Measurements from ENCODE around the gene ALDH18A1. TPM values are rescaled to one million over a fixed set of nuclear protein-coding genes. Genes with fewer than 3 reads are reported as not detected.
"Not testable (repeated sequence)": the region's sequence is repeated elsewhere in the genome, so short reads cannot be mapped to it uniquely, and the experiment has no call there.

The ALDH18A1 gene
- total RNA-seq, 2 donors from 2014 or later = 35.8 to 39.4 TPM

GRCh38 chr10:95637140-95637539, 19.4 kb downstream of the ALDH18A1 start:
- DNase-seq (ENCODE audit: low spot score) (no peak), ATAC-seq (ENCODE audit: insufficient number of reproducible peaks, low FRiP score, low read depth) (no peak)
- no peaks in the 10 kb centered on the region for H3K9me3 ChIP-seq
- H3K36me3 ChIP-seq = peaks cover 35% of the 10 kb centered on the region
- TF ChIP-seq, protein P1, sequence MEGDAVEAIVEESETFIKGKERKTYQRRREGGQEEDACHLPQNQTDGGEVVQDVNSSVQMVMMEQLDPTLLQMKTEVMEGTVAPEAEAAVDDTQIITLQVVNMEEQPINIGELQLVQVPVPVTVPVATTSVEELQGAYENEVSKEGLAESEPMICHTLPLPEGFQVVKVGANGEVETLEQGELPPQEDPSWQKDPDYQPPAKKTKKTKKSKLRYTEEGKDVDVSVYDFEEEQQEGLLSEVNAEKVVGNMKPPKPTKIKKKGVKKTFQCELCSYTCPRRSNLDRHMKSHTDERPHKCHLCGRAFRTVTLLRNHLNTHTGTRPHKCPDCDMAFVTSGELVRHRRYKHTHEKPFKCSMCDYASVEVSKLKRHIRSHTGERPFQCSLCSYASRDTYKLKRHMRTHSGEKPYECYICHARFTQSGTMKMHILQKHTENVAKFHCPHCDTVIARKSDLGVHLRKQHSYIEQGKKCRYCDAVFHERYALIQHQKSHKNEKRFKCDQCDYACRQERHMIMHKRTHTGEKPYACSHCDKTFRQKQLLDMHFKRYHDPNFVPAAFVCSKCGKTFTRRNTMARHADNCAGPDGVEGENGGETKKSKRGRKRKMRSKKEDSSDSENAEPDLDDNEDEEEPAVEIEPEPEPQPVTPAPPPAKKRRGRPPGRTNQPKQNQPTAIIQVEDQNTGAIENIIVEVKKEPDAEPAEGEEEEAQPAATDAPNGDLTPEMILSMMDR (IDR thresholded peaks at IDR 0.05) = no peak
- H3K27me3 ChIP-seq (replicated peaks; ENCODE audit: insufficient read depth) = no peaks in the 10 kb centered on the region
- H3K4me1 ChIP-seq (ENCODE audit: control insufficient read depth in 1 of 2, low read depth in 2 of 2) = no peaks in the 10 kb centered on the region
- no peak overlapping the region for H3K27ac ChIP-seq
- H3K4me3 ChIP-seq = no peak overlapping the region

GRCh38 chr10:95635319-95635733, 21.2 kb downstream of the ALDH18A1 start:
- Histone ChIP-seq H3K4me3 (no peak overlapping the region), H3K36me3 (peaks cover 30% of the 10 kb centered on the region), H3K9me3 (no peaks in the 10 kb centered on the region), H3K27ac (no peak overlapping the region), H3K27me3 (replicated peaks; ENCODE audit: insufficient read depth) (no peaks in the 10 kb centered on the region), H3K4me1 (ENCODE audit: control insufficient read depth in 1 of 2, low read depth in 2 of 2) (no peaks in the 10 kb centered on the region)
- no peak for DNase-seq (ENCODE audit: low spot score)
- TF ChIP-seq, protein P1 (IDR thresholded peaks at IDR 0.05) = no peak
- ATAC-seq (ENCODE audit: insufficient number of reproducible peaks, low FRiP score, low read depth) = no peak

GRCh38 chr10:95628786-95629185, 27.7 kb downstream of the ALDH18A1 start:
- no peak for DNase-seq (ENCODE audit: low spot score)
- Histone ChIP-seq H3K9me3 (no peaks in the 10 kb centered on the region), H3K4me1 (ENCODE audit: control insufficient read depth in 1 of 2, low read depth in 2 of 2) (no peaks in the 10 kb centered on the region), H3K36me3 (peaks cover 27% of the 10 kb centered on the region), H3K27ac (no peak overlapping the region), H3K27me3 (replicated peaks; ENCODE audit: insufficient read depth) (no peaks in the 10 kb centered on the region), H3K4me3 (no peak overlapping the region)
- no peak for ATAC-seq (ENCODE audit: insufficient number of reproducible peaks, low FRiP score, low read depth)
- TF ChIP-seq, protein P1 (IDR thresholded peaks at IDR 0.05) = no peak

DNA sequence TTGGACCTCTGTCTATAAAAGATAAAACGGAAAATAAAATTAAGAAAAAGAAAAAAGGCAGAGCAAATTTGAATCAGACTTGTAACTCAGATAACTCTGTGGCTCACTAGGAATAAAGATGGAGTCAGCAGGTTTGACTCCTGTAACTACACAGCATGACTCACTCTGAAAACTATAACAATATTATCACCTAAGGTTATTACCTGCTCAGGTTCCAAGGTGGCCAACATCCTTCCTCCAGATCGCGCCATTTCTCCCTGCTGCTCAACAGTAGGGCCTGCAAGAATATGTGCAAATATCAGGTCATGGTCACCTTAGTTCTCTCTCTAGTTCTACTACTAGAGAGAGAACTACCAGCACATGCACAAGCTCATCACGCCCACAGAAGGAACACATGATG, 30.0 kb downstream of the ALDH18A1 start:
- Histone ChIP-seq H3K36me3 (peaks cover 29% of the 10 kb centered on the region), H3K4me3 (no peak overlapping the region), H3K4me1 (ENCODE audit: control insufficient read depth in 1 of 2, low read depth in 2 of 2) (no peaks in the 10 kb centered on the region), H3K9me3 (no peaks in the 10 kb centered on the region), H3K27ac (no peak overlapping the region), H3K27me3 (replicated peaks; ENCODE audit: insufficient read depth) (no peaks in the 10 kb centered on the region)
- TF ChIP-seq, protein P1 (IDR thresholded peaks at IDR 0.05) = no peak
- ATAC-seq (ENCODE audit: insufficient number of reproducible peaks, low FRiP score, low read depth) (no peak), DNase-seq (ENCODE audit: low spot score) (no peak)

GRCh38 chr10:95620415-95620814, 36.1 kb downstream of the ALDH18A1 start:
- peaks cover 40% of the 10 kb centered on the region for H3K36me3 ChIP-seq
- H3K27me3 ChIP-seq (replicated peaks; ENCODE audit: insufficient read depth); H3K4me3 ChIP-seq; H3K27ac ChIP-seq; DNase-seq (ENCODE audit: low spot score); H3K9me3 ChIP-seq; ATAC-seq (ENCODE audit: insufficient number of reproducible peaks, low FRiP score, low read depth); H3K4me1 ChIP-seq (ENCODE audit: control insufficient read depth in 1 of 2, low read depth in 2 of 2): not testable (repeated sequence)

- TF ChIP-seq, protein P1 (IDR thresholded peaks at IDR 0.05) = no peak
- Histone ChIP-seq H3K4me1 (ENCODE audit: control insufficient read depth in 1 of 2, low read depth in 2 of 2) (no peaks in the 10 kb centered on the region), H3K36me3 (peaks cover 38% of the 10 kb centered on the region), H3K4me3 (no peak overlapping the region), H3K27ac (no peak overlapping the region), H3K27me3 (replicated peaks; ENCODE audit: insufficient read depth) (no peaks in the 10 kb centered on the region), H3K9me3 (no peaks in the 10 kb centered on the region)
- no peak for ATAC-seq (ENCODE audit: insufficient number of reproducible peaks, low FRiP score, low read depth)
- no peak for DNase-seq (ENCODE audit: low spot score)
These were observed 38.4 kb downstream of the ALDH18A1 start for GRCh38 chr10:95618101-95618500.

Data from thoracic aorta (tissue), 2 donors.